Vagina (tissue), 2 donors: Measurements from ENCODE around the gene PAGE2B.

Experiments
- POLR2A ChIP-seq, 2 donors: fragments of 450-650 bp; IDR thresholded peaks; one replicate each; pipeline ENCODE4 v1.6.1; 2017; ENCODE audit warnings: antibody characterized with exemption in 2 of 2, mild to moderate bottlenecking in 2 of 2, moderate library complexity in 2 of 2
- POLR2AphosphoS5 ChIP-seq, 2 donors: sonication (generic); formaldehyde crosslinking; IDR thresholded peaks; one replicate each; pipeline ENCODE4 v1.9.0; 2017; ENCODE audit warnings: antibody characterized with exemption in 2 of 2, mild to moderate bottlenecking in 2 of 2, low read depth in 1 of 2; ENCODE audit not compliant: insufficient read depth in 1 of 2
- TF ChIP-seq, protein P1 (sequence below), 3 experiments: fragments of 450-650 bp in 2 of 3; fragments of 200-600 bp in 1 of 3; sonication (generic) in 1 of 3; IDR thresholded peaks; one replicate each; pipeline ENCODE4 v1.5.1; 2017 to 2019; ENCODE audit warnings: antibody characterized with exemption in 3 of 3, mild to moderate bottlenecking in 2 of 3, moderate library complexity in 2 of 3

DNA sequence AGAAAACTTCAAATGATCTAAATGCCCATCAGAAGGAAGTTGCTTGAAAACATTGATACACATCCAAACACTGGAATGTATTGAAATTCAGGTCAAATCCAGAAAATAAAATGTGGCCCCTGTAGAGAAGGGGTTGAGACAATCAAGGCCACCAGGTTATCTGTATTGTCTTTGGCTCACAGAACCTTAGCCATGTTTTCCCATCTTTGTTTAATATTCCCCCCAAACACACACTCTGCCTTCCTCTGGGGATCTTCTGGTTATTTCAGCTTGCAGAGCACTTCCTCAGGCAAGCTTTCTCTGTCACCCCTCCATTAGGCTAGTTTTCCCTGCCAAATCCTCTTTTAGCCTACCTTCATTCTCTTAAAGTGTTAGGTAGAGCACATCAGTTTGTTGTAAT, 44.4 kb downstream of the PAGE2B start:
- TF ChIP-seq POLR2A (IDR thresholded peaks at IDR 0.05) (no peak), POLR2AphosphoS5 (IDR thresholded peaks at IDR 0.05; ENCODE audit: insufficient read depth in 1 of 2, low read depth in 1 of 2) (no peak)
- TF ChIP-seq, protein P1, sequence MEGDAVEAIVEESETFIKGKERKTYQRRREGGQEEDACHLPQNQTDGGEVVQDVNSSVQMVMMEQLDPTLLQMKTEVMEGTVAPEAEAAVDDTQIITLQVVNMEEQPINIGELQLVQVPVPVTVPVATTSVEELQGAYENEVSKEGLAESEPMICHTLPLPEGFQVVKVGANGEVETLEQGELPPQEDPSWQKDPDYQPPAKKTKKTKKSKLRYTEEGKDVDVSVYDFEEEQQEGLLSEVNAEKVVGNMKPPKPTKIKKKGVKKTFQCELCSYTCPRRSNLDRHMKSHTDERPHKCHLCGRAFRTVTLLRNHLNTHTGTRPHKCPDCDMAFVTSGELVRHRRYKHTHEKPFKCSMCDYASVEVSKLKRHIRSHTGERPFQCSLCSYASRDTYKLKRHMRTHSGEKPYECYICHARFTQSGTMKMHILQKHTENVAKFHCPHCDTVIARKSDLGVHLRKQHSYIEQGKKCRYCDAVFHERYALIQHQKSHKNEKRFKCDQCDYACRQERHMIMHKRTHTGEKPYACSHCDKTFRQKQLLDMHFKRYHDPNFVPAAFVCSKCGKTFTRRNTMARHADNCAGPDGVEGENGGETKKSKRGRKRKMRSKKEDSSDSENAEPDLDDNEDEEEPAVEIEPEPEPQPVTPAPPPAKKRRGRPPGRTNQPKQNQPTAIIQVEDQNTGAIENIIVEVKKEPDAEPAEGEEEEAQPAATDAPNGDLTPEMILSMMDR (IDR thresholded peaks at IDR 0.05), result no peak
